ENCODE measurements around the gene TEAD1. TPM values are rescaled to one million over a fixed set of nuclear protein-coding genes. Genes with fewer than 3 reads are reported as not detected.
A peak's percentile ranks its signal among the peaks of the same experiment; 100 is the strongest.

Gene TEAD1
- total RNA-seq, 2 donors from 2014 or later = 47.9 to 87.0 TPM

DNA sequence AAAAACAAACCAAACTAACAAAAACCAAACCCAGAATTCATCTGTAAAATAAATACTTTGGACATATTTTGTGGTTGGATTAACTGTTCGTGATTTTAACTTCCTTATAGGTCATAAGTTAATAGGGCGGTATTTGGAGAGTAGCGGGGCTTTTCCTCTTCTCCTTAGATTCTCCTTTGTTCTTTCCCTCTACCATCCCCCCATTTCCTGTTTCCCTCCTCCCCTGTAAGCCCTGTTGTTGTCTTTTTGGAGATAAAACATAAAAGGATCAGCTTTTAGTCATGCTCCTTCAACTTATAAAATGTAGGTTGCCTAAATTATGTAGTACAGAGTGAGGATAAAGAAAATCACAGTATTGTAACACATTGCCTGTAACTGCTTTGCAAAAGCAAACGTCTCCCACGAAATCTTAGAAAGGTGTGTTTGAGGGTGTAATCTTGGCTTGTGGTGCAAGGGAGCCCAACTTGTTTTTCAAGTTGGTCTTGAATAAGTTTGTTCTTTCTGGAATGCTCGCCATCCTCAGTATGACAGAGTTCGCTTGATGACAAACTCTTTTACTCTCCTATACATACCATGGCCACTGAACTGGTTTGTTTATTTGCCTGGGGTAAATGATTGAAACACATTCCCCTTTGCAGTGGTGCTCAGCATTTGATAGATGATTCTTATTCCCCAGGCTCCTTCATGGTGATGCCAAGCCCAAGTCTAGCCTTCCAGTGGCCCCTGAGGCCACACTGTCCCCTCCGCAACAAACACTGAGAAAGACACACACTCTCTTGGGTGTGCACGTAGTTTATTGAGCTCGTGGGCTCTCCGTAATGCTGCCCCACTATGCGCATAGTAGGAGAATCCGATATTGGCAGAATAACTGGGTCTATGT, 49.4 kb downstream of the TEAD1 start:
- DNase-seq (ENCODE audit: low spot score) = peak; percentile 81
- intact Hi-C loops (cut with DNase I) = loop anchor here (10.0 kb wide), 1 partner anchor 81 kb away; no protein-coding TSS in a partner anchor
- peak overlapping the region; percentile 56 to 67 for H3K27ac ChIP-seq
- no peaks in the 10 kb centered on the region for H3K9me3 ChIP-seq
- WGBS = 43% methylated on average over 13 of the region's 13 CpGs
- no peaks in the 10 kb centered on the region for H3K36me3 ChIP-seq
- peaks cover 11% of the 10 kb centered on the region for H3K4me1 ChIP-seq (replicated peaks)
- no peak overlapping the region for H3K4me3 ChIP-seq
- TF ChIP-seq POLR2AphosphoS5 (IDR thresholded peaks at IDR 0.05) (peak; percentile 88), POLR2A (IDR thresholded peaks at IDR 0.05) (no peak)
- no peaks in the 10 kb centered on the region for H3K27me3 ChIP-seq (replicated peaks; ENCODE audit: insufficient read depth)

DNA sequence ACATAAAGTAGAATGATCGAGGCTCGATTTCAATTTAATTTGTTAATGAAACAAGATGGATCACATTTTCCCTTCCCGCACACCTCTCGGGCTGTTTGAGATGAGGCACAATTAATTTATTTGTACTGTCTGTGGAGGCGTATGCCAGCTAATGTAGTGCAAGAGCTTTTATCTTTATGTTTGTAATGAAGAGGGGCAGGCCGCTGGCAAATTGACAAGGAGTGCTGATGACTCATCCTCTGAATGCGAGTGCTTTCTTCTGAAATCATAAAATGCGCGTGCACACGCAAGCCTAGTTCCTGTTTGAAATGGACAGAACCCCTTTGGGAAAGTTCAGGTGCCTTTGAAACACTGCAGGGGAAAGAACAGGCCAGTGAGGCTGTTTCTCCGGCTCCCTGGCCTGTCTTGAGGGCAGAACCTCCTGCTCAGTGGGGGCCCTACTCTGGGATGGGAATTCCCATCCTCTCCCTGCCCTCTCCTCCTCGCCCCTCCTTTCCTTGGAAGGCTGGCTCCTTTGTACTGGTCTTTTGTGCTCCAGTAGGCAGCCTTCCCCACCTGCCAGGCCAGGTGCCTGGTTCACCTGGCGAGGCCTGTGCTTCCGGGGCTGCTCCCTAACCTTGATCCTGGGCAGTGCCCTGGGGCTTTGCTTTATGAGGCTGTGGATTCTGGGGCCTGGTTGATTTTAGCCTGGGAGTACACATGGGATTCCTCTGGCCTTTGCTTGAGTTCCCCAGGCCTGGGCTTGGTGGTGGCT, 50.3 kb downstream of the TEAD1 start:
- WGBS = 20% methylated on average over 14 of the region's 14 CpGs
- Histone ChIP-seq H3K4me3 (no peak overlapping the region), H3K27ac (peak overlapping the region; percentile 56 to 67), H3K9me3 (no peaks in the 10 kb centered on the region), H3K4me1 (replicated peaks) (peaks cover 11% of the 10 kb centered on the region), H3K36me3 (no peaks in the 10 kb centered on the region), H3K27me3 (replicated peaks; ENCODE audit: insufficient read depth) (no peaks in the 10 kb centered on the region)
- TF ChIP-seq POLR2AphosphoS5 (IDR thresholded peaks at IDR 0.05) = peak; percentile 79
- TF ChIP-seq, protein P1, sequence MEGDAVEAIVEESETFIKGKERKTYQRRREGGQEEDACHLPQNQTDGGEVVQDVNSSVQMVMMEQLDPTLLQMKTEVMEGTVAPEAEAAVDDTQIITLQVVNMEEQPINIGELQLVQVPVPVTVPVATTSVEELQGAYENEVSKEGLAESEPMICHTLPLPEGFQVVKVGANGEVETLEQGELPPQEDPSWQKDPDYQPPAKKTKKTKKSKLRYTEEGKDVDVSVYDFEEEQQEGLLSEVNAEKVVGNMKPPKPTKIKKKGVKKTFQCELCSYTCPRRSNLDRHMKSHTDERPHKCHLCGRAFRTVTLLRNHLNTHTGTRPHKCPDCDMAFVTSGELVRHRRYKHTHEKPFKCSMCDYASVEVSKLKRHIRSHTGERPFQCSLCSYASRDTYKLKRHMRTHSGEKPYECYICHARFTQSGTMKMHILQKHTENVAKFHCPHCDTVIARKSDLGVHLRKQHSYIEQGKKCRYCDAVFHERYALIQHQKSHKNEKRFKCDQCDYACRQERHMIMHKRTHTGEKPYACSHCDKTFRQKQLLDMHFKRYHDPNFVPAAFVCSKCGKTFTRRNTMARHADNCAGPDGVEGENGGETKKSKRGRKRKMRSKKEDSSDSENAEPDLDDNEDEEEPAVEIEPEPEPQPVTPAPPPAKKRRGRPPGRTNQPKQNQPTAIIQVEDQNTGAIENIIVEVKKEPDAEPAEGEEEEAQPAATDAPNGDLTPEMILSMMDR (IDR thresholded peaks at IDR 0.05) = no peak
- intact Hi-C loops (cut with DNase I) = loop anchor here (10.0 kb wide), 1 partner anchor 80 kb away; no protein-coding TSS in a partner anchor
- DNase-seq (ENCODE audit: low spot score) = peak; percentile 87

DNA sequence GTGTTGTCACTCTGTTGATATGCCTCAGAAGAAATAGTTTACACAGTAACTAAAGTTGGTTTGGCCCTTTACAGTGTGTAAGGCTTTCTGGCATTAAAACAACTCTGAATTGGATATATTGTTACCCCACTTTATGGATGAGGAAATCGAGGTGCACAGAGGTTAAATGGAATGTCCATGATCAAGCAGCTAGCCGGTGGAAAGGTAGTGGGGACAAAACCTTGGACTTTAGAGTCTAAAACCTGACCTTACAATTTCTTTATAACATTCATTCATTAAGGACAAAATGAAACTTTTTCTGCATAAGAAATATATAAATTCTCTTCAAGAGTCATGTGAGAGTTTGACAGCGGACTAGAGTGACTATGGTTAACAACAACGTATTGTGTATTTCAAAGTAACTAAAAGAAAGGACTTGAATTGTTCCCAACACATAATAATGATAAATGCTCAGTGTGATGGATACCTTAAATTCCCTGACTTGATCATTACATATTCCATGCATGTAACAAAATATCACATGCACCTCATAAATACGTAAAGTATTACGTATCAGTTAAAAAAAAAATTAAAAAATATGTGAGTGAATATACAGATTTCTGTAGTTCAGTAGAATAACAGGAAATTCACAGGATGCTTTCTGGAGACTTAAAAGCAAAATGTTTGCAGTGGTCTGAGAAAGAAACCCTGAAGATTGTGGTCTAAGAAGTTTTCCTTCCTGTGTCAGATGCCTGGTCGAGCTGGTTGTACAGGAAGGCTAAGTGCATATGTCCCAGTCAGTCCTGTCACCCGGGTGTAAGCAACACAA, 51.0 kb downstream of the TEAD1 start:
- intact Hi-C loops (cut with DNase I) = loop anchor here (10.0 kb wide), 1 partner anchor 80 kb away; no protein-coding TSS in a partner anchor

GRCh38 chr11:12725863-12726682, 51.9 kb downstream of the TEAD1 start:
- peaks cover 11% of the 10 kb centered on the region for H3K4me1 ChIP-seq (replicated peaks)
- intact Hi-C loops (cut with DNase I) = loop anchor here (10.0 kb wide), 1 partner anchor 79 kb away; no protein-coding TSS in a partner anchor
- no peak for DNase-seq (ENCODE audit: low spot score)
- 70% methylated on average over 8 of the region's 8 CpGs for WGBS
- no peaks in the 10 kb centered on the region for H3K9me3 ChIP-seq
- no peak overlapping the region for H3K27ac ChIP-seq
- H3K4me3 ChIP-seq = no peak overlapping the region
- no peaks in the 10 kb centered on the region for H3K27me3 ChIP-seq (replicated peaks; ENCODE audit: insufficient read depth)
- no peaks in the 10 kb centered on the region for H3K36me3 ChIP-seq
- TF ChIP-seq POLR2AphosphoS5 (IDR thresholded peaks at IDR 0.05) (no peak), POLR2A (IDR thresholded peaks at IDR 0.05) (no peak)
- TF ChIP-seq, protein P1 (IDR thresholded peaks at IDR 0.05) = no peak

More for the DNA sequence above, 51.0 kb downstream of the TEAD1 start:
- peak; percentile 30 for TF ChIP-seq POLR2AphosphoS5 (IDR thresholded peaks at IDR 0.05)
- TF ChIP-seq, protein P1 (IDR thresholded peaks at IDR 0.05) = no peak
- peak; percentile 59 for DNase-seq (ENCODE audit: low spot score)
- WGBS = 67% methylated on average over 8 of the region's 8 CpGs
- no peaks in the 10 kb centered on the region for H3K36me3 ChIP-seq
- no peaks in the 10 kb centered on the region for H3K27me3 ChIP-seq (replicated peaks; ENCODE audit: insufficient read depth)
- peak overlapping the region; percentile 56 to 67 for H3K27ac ChIP-seq
- H3K4me1 ChIP-seq (replicated peaks) = peaks cover 11% of the 10 kb centered on the region
- H3K9me3 ChIP-seq = no peaks in the 10 kb centered on the region
- H3K4me3 ChIP-seq = no peak overlapping the region
